Measurements from ENCODE around the gene RAB14. TPM values are rescaled to one million over a fixed set of nuclear protein-coding genes. Genes with fewer than 3 reads are reported as not detected.
"Not testable (repeated sequence)": the region's sequence is repeated elsewhere in the genome, so short reads cannot be mapped to it uniquely, and the experiment has no call there.

The RAB14 gene
- total RNA-seq, 2 experiments from 2014 or later = 61.1 to 64.2 TPM

DNA sequence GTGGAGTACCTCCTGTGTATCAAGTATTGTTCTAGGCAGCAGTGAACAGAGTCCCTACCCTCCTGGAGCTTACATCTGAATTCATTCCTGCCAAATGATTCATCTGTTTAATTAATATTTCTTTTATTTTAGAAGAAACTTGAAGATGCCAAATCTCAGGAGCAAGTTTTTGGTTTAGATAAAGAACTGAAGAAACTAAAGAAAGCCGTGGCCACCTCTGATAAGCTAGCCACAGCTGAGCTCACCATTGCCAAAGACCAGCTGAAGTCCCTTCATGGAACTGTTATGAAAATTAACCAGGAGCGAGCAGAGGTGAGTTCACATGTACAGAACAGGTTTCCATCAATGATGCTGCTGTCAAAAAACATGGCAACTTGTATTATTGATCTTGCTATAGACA, 57.9 kb downstream of the RAB14 start:
- no peak overlapping the region for H3K27ac Mint-ChIP-seq
- no peaks in the 10 kb centered on the region for H3K9me3 Mint-ChIP-seq
- no peaks in the 10 kb centered on the region for H3K27me3 Mint-ChIP-seq (ENCODE audit: low read depth)
- intact Hi-C loops (cut with micrococcal nuclease) = no loop called here
- CTCF ChIA-PET = interaction anchor here (0.6 kb wide), 1 partner anchor 80 kb away, joined by 3 read pairs; no protein-coding TSS in a partner anchor
- no peaks in the 10 kb centered on the region for H3K4me1 Mint-ChIP-seq (ENCODE audit: low read depth)
- peaks cover 51% of the 10 kb centered on the region for H3K36me3 Mint-ChIP-seq (ENCODE audit: low read depth)
- no peak for DNase-seq
- no peak overlapping the region for H3K4me3 Mint-ChIP-seq

DNA sequence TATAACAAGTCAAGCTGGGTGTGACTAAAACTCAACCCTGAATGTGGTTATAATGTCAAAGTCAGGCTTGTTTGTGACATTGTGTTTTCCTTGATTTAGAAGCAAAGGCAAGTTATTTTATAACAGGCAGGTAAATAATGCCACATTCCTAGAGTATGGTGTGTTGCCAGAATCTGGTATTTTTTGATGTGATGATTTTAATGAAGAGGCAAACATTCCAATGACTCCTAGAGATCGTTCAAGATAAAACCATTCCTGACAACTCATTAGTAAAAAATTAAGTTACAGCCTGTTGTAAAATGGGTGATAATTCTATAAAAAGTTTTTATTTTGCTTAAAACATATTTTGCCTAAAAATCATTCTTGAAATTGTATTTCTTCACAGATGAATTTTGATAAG, 60.0 kb downstream of the RAB14 start:
- Mint-ChIP-seq H3K36me3 (ENCODE audit: low read depth) (peaks cover 40% of the 10 kb centered on the region), H3K27me3 (ENCODE audit: low read depth) (no peaks in the 10 kb centered on the region), H3K4me3 (no peak overlapping the region), H3K4me1 (ENCODE audit: low read depth) (peaks cover 2% of the 10 kb centered on the region), H3K9me3 (no peaks in the 10 kb centered on the region), H3K27ac (no peak overlapping the region)
- CTCF ChIA-PET = no interaction called here
- DNase-seq = no peak
- intact Hi-C loops (cut with micrococcal nuclease) = no loop called here

DNA sequence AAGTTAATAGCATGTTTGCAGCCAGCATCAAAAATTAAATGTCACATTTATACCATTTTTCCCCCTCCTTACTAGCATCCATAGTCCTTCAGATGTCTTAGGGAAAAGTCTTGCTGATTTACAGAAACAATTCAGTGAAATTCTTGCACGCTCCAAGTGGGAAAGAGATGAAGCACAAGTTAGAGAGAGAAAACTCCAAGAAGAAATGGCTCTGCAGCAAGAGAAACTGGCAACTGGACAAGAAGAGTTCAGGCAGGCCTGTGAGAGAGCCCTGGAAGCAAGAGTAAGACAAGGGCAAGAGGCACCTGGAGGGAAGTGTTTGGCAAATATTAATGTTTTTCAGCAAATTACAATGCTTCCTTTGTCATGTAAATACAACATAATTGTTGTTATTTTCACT, 60.4 kb downstream of the RAB14 start:
- DNase-seq = no peak
- H3K4me3 Mint-ChIP-seq = no peak overlapping the region
- peaks cover 39% of the 10 kb centered on the region for H3K36me3 Mint-ChIP-seq (ENCODE audit: low read depth)
- intact Hi-C loops (cut with micrococcal nuclease) = no loop called here
- H3K9me3 Mint-ChIP-seq = no peaks in the 10 kb centered on the region
- H3K27me3 Mint-ChIP-seq (ENCODE audit: low read depth) = no peaks in the 10 kb centered on the region
- H3K27ac Mint-ChIP-seq = no peak overlapping the region
- CTCF ChIA-PET = no interaction called here
- H3K4me1 Mint-ChIP-seq (ENCODE audit: low read depth) = peaks cover 2% of the 10 kb centered on the region

DNA sequence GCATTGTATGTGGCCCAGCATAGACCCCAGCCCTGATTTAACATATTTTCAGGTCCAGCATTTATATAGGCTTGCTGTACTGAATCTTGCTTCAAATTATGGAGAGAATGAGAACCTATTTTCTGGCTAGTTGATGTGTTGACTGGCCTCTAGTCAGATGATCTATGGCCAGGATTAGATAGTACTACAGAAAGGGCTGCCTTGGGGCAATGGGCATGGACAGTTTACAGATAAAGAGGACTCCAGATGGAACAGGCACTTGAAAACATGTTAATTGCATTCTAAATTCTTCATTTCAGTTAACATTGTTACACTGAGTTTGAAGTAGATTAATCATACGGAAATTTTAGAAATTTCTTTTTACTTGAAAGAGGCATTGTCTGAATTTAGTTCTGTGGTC, 61.5 kb downstream of the RAB14 start:
- CTCF ChIA-PET = no interaction called here
- H3K27ac Mint-ChIP-seq = no peak overlapping the region
- H3K36me3 Mint-ChIP-seq (ENCODE audit: low read depth) = peaks cover 40% of the 10 kb centered on the region
- H3K4me3 Mint-ChIP-seq = no peak overlapping the region
- no peak for DNase-seq
- intact Hi-C loops (cut with micrococcal nuclease) = no loop called here
- no peaks in the 10 kb centered on the region for H3K27me3 Mint-ChIP-seq (ENCODE audit: low read depth)
- peaks cover 2% of the 10 kb centered on the region for H3K4me1 Mint-ChIP-seq (ENCODE audit: low read depth)
- no peaks in the 10 kb centered on the region for H3K9me3 Mint-ChIP-seq

DNA sequence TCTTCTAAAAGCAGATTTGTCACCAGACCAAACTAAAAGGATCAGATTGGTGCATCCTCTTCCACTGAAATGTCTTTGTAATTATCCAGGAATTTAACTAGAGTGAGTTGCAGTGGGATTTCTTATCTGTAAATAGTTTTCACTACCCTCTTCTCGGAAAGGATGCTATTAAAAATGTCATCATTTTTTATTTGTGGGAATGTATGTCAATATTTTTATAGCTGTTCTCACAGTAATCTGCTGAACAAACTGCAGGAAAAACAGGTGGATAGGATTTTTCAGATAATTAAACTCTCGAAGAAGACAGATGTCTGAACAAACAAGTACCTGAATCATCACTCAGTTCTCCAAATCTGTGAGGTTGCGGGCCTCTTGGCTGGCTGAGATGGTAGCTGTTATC, 62.7 kb downstream of the RAB14 start:
- Mint-ChIP-seq H3K9me3 (no peaks in the 10 kb centered on the region), H3K27me3 (ENCODE audit: low read depth) (no peaks in the 10 kb centered on the region), H3K4me1 (ENCODE audit: low read depth) (peaks cover 7% of the 10 kb centered on the region), H3K4me3 (no peak overlapping the region), H3K27ac (no peak overlapping the region), H3K36me3 (ENCODE audit: low read depth) (peaks cover 35% of the 10 kb centered on the region)
- intact Hi-C loops (cut with micrococcal nuclease) = no loop called here
- CTCF ChIA-PET = interaction anchor here (0.8 to 1.4 kb wide), 2 partner anchors 17 to 30 kb away, joined by 3 read pairs; no protein-coding TSS in a partner anchor
- no peak for DNase-seq

DNA sequence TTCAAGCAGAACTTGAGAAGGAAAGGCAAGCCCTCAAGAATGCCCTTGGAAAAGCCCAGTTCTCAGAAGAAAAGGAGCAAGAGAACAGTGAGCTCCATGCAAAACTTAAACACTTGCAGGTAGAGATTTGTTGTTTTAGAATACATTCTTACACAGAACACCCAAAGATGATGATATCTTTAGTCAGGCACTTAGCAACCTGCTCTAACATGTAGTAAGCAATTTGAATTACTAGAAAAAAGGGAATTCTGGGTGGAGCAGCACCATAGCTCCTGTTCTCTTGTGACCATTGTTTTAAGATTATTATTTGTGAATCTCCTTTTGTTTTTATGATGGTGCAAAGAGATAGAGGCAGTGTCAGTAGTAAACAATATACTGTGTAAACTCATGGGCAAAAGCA, 63.1 kb downstream of the RAB14 start:
- no peaks in the 10 kb centered on the region for H3K27me3 Mint-ChIP-seq (ENCODE audit: low read depth)
- intact Hi-C loops (cut with micrococcal nuclease) = no loop called here
- no peak for DNase-seq
- H3K27ac Mint-ChIP-seq = no peak overlapping the region
- H3K4me1 Mint-ChIP-seq (ENCODE audit: low read depth) = peaks cover 7% of the 10 kb centered on the region
- no peak overlapping the region for H3K4me3 Mint-ChIP-seq
- no peaks in the 10 kb centered on the region for H3K9me3 Mint-ChIP-seq
- CTCF ChIA-PET = interaction anchor here (1.4 kb wide), 1 partner anchor 17 kb away, joined by 3 read pairs; no protein-coding TSS in a partner anchor
- peaks cover 35% of the 10 kb centered on the region for H3K36me3 Mint-ChIP-seq (ENCODE audit: low read depth)

DNA sequence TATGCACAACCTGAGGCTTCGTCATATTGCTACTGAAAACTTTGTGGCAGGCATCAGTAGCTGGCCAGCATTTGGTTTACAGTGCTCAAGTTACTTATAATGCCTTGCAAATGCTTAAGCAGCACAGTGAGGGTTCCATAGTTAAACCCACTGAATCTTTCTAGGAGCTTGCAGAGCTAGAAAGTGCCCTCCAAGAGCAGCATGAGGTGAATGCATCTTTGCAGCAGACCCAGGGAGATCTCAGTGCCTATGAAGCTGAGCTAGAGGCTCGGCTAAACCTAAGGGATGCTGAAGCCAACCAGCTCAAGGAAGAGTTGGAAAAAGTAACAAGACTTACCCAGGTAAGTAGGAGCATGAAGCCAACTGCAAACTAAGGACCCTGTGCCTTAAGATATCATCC, 66.0 kb downstream of the RAB14 start:
- peaks cover 37% of the 10 kb centered on the region for H3K36me3 Mint-ChIP-seq (ENCODE audit: low read depth)

DNA sequence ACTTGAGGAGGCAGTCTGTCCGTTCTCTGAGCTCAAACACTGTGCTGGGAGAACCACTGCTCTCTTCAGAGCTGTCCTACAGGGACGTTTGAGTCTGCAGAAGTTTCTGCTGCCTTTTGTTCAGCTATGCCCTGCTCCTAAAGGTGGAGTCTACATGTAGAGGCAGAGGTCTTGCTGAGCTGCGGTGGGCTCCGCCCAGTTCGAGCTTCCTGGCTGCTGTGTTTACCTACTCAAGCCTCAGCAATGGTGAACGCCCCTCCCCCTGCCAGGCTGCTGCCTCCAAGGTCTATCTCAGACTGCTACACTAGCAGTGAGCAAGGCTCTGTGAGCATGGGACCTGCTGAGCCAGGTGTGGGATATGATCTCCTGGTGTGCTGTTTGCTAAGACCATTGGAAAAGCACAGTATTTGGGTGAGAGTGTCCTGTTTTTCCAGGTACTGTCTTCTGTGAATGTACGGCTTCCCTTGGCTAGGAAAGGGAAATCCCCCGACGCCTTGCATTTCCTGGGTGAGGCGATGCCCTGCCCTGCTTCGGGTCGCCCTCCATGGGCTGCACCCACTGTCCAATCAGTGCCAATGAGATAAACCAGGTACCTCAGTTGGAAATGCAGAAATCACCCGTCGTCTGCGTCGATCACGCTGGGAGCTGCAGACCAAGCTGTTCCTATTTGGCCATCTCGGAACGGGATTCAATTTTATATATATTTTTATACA, 68.4 kb downstream of the RAB14 start:
- intact Hi-C loops (cut with micrococcal nuclease) = loop anchor here (1.0 kb wide), 1 partner anchor 12 kb away; no protein-coding TSS in a partner anchor
- peak; percentile 83 for DNase-seq
- CTCF ChIA-PET = interaction anchor here (1.2 to 1.6 kb wide), 4 partner anchors 10 to 22 kb away, joined by 3 to 4 read pairs (median 4); no protein-coding TSS in a partner anchor
- H3K9me3 Mint-ChIP-seq = peaks cover 10% of the 10 kb centered on the region
- no peaks in the 10 kb centered on the region for H3K27me3 Mint-ChIP-seq (ENCODE audit: low read depth)
- H3K4me3 Mint-ChIP-seq = no peak overlapping the region
- H3K36me3 Mint-ChIP-seq (ENCODE audit: low read depth) = peaks cover 56% of the 10 kb centered on the region
- peak overlapping the region; percentile 63 for H3K27ac Mint-ChIP-seq
- peaks cover 60% of the 10 kb centered on the region for H3K4me1 Mint-ChIP-seq (ENCODE audit: low read depth)

More for the DNA sequence above, 66.0 kb downstream of the RAB14 start:
- DNase-seq = no peak
- H3K4me1 Mint-ChIP-seq (ENCODE audit: low read depth) = peaks cover 36% of the 10 kb centered on the region
- intact Hi-C loops (cut with micrococcal nuclease) = no loop called here
- CTCF ChIA-PET = no interaction called here
- no peak overlapping the region for H3K27ac Mint-ChIP-seq
- peaks cover 2% of the 10 kb centered on the region for H3K9me3 Mint-ChIP-seq
- H3K27me3 Mint-ChIP-seq (ENCODE audit: low read depth) = no peaks in the 10 kb centered on the region
- H3K4me3 Mint-ChIP-seq = no peak overlapping the region

DNA sequence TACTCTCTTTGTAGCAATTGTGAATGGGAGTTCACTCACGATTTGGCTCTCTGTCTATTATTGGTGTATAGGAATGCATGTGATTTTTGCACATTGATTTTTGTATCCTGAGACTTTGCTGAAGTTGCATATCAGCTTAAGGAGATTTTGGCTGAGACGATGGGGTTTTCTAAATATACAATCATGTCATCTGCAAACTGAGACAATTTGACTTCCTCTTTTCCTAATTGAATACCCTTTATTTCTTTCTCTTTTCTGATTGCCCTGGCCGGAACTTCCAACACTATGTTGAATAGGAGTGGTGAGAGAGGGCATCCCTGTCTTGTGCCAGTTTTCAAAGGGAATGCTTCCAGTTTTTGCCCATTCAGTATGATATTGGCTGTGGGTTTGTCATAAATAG, 72.3 kb downstream of the RAB14 start:
- not testable (repeated sequence) for DNase-seq
- peaks cover 62% of the 10 kb centered on the region for H3K4me1 Mint-ChIP-seq (ENCODE audit: low read depth)

More for the DNA sequence above, 72.3 kb downstream of the RAB14 start:
- H3K4me3 Mint-ChIP-seq; H3K27me3 Mint-ChIP-seq (ENCODE audit: low read depth); intact Hi-C loops (cut with micrococcal nuclease); CTCF ChIA-PET: not testable (repeated sequence)
- Mint-ChIP-seq H3K27ac (peak overlapping the region; percentile 1), H3K36me3 (ENCODE audit: low read depth) (peaks cover 68% of the 10 kb centered on the region), H3K9me3 (peaks cover 12% of the 10 kb centered on the region)

Other genes with a start within 250 kb of the RAB14 start
- gene C5, start 151.6 kb downstream of the RAB14 start, total RNA-seq = 1 to 10 TPM in 1 of 2 experiments, under 1 TPM in 1; 0.99 to 1.6 TPM
- 10 to 100 TPM; 59.4 to 63.6 TPM for gene CNTRL, start 126.9 kb downstream of the RAB14 start, total RNA-seq
- 1 to 10 TPM; 1.1 to 1.2 TPM for gene GSN, start 66.3 kb upstream of the RAB14 start, total RNA-seq
- gene STOM, start 168.4 kb upstream of the RAB14 start, total RNA-seq = 10 to 100 TPM; 34.0 to 37.7 TPM

Measured in activated naive CD4-positive, alpha-beta T cell treated with anti-CD3 and anti-CD28 coated beads for 36 hours (primary cell).